ENCODE results near the gene THG1L.

- TF ChIP-seq CTCF (conservative IDR thresholded peaks at IDR 0.05) (no peak), ZFX (IDR thresholded peaks at IDR 0.05) (no peak)
Measured at GRCh38 chr5:157748760-157749461, 17.7 kb downstream of the THG1L start.
